Adrenal gland (tissue), 12 donors: ENCODE data around the gene BEST1. TPM values are rescaled to one million over a fixed set of nuclear protein-coding genes. Genes with fewer than 3 reads are reported as not detected.

ENCODE experiments used
- DNase-seq, 7 donors: peaks; one replicate each; pipeline ENCODE4 v3.0.0-alpha.2; 2019 to 2020
- H3K27ac ChIP-seq, 5 donors: fragments of 200-600 bp; sonication (generic) in 4 of 5; 1 replicate in 3 of 5; 2 replicates in 2 of 5; pipeline versions ENCODE4 v1.5.1 to v1.8.0; 2016 to 2020; ENCODE audit warnings: mild to moderate bottlenecking in 1 of 5
- H3K27me3 ChIP-seq: fragments of 200-600 bp; 2 replicates; pipeline ENCODE4 v1.8.0; 2021
- H3K36me3 ChIP-seq, 2 donors: fragments of 200-600 bp; replicated peaks in 1 of 2; 1 replicate in 1 of 2; 2 replicates in 1 of 2; pipeline versions ENCODE4 v1.5.1 to v1.8.0; 2018 to 2022
- H3K4me1 ChIP-seq, 2 donors: fragments of 200-600 bp; replicated peaks in 1 of 2; 1 replicate in 1 of 2; 2 replicates in 1 of 2; pipeline versions ENCODE4 v1.5.1 to v1.8.0; 2018 to 2021
- H3K4me3 ChIP-seq, 4 donors: fragments of 200-600 bp; sonication (generic) in 3 of 4; one replicate each; pipeline ENCODE4 v1.5.1; 2016 to 2018
- H3K9me3 ChIP-seq, 3 donors: fragments of 200-600 bp; sonication (generic) in 1 of 3; replicated peaks in 1 of 3; 1 replicate in 2 of 3; 2 replicates in 1 of 3; pipeline versions ENCODE4 v1.5.1 to v1.8.0; 2016 to 2021
- CTCF ChIP-seq, 6 experiments: fragments of 450-650 bp in 4 of 6; fragments of 200-600 bp in 2 of 6; sonication (generic) in 1 of 6; IDR thresholded peaks; 1 replicate in 5 of 6; 2 replicates in 1 of 6; pipeline versions ENCODE4 v1.5.1 to v1.8.0; 2016 to 2021; ENCODE audit warnings: antibody characterized with exemption in 6 of 6, mild to moderate bottlenecking in 2 of 6, moderate library complexity in 1 of 6
- POLR2A ChIP-seq, 2 donors: fragments of 450-650 bp; IDR thresholded peaks; one replicate each; pipeline ENCODE4 v1.6.1; 2017; ENCODE audit warnings: antibody characterized with exemption in 2 of 2, mild to moderate bottlenecking in 2 of 2, moderate library complexity in 1 of 2
- WGBS, 4 donors: extraction: QIAGEN DNeasy Blood & Tissue Kit in 2 of 4; methylation state at CpG; one replicate each; pipeline versions ENCODE4 v1.1.5 to v1.1.7; 2013 to 2017; 5-methylcytosine and 5-hydroxymethylcytosine counted together
- intact Hi-C, 2 donors: fragments of 100-400 bp; cut with DNase I; formaldehyde crosslinking; loops; one replicate each; pipeline versions ENCODE4 v1.14.1 to v1.15.0; 2022 to 2023
- polyA plus RNA-seq, 3 donors: library from polyadenylated mRNA; stranded (reverse); fragments of 200-250 nt in 2 of 3; fragments of 350-450 nt in 1 of 3; fragmentation: Illumina TruSeq in 1 of 3; extraction: RNeasy Lipid Tissue Mini Kit (QIAGEN cat#74804) in 1 of 3; gene quantifications; one replicate each; pipeline ENCODE4 v1.2.3, GENCODE V29; 2013 to 2014
- total RNA-seq, 9 donors: library from RNA; depleted of rRNA in 4 of 9; stranded (reverse); fragments of >200 nt in 4 of 9; fragments of 120-200 nt in 1 of 9; fragmentation: NEBNext Ultra II Directional in 1 of 9; extraction: Animal tissue kit (Norgen Biotek cat#: 25700) in 1 of 9; gene quantifications; one replicate each; pipeline versions ENCODE4 v1.1.0 to v1.2.4, GENCODE V29; 2013 to 2023
- donor health status: healthy with polysubstance abuse.
- donor health status: Bipolar disorder and iron deficiency.
- donor health status: DM: yes; HTN: yes; CAD: no.
- donor health status: DM: no; HTN: no; CAD: no.
- donor health status: DM: no; HTN: no; CAD: no.
- donor health status: DM: yes; HTN: yes; CAD: no.

Gene BEST1
- total and polyA plus RNA-seq, 12 donors, result 0.44 to 6.8 (median 3.9) TPM

GRCh38 chr11:61910187-61911127, 39.7 kb upstream of the BEST1 start:
- intact Hi-C loops, result no loop called here
- Histone ChIP-seq H3K36me3 (peaks cover 0 to 22% of the 10 kb centered on the region in 2 donors), H3K27ac (peak overlapping the region in 2 of 5 donors; percentile 34 to 48), H3K27me3 (no peaks in the 10 kb centered on the region), H3K4me1 (peaks cover 0 to 39% of the 10 kb centered on the region in 2 donors), H3K4me3 (no peak overlapping the region), H3K9me3 (no peaks in the 10 kb centered on the region)
- TF ChIP-seq CTCF (IDR thresholded peaks at IDR 0.05) (no peak), POLR2A (IDR thresholded peaks at IDR 0.05) (no peak)
- peak in 3 of 7 donors; percentile 6 to 17 (median 15) for DNase-seq
- WGBS, 4 donors, result 78 to 93% (median 87%) methylated on average over 3 to 13 of the region's 13 CpGs

- Histone ChIP-seq H3K27ac (peak overlapping the region in 2 of 5 donors; percentile 34 to 48), H3K4me3 (no peak overlapping the region), H3K9me3 (no peaks in the 10 kb centered on the region), H3K36me3 (peaks cover 0 to 15% of the 10 kb centered on the region in 2 donors), H3K4me1 (peaks cover 0 to 39% of the 10 kb centered on the region in 2 donors), H3K27me3 (no peaks in the 10 kb centered on the region)
- no peak for TF ChIP-seq POLR2A (IDR thresholded peaks at IDR 0.05)
- TF ChIP-seq CTCF (IDR thresholded peaks at IDR 0.05), result no peak
- 74 to 80% (median 76%) methylated on average over 3 to 7 of the region's 7 CpGs for WGBS, 4 donors
- intact Hi-C loops, result no loop called here
- DNase-seq, result peak in 1 of 7 donors; percentile 12
Measured at GRCh38 chr11:61911128-61911700, 38.9 kb upstream of the BEST1 start.

- intact Hi-C loops, result no loop called here
- no peak overlapping the region for H3K4me3 ChIP-seq
- peak in 5 of 7 donors; percentile 13 to 44 (median 29) for DNase-seq
- WGBS, 4 donors, result 68 to 75% (median 72%) methylated on average over 9 to 17 of the region's 17 CpGs
- peaks cover 0 to 39% of the 10 kb centered on the region in 2 donors for H3K4me1 ChIP-seq
- H3K9me3 ChIP-seq, result no peaks in the 10 kb centered on the region
- no peaks in the 10 kb centered on the region for H3K27me3 ChIP-seq
- peaks cover 0 to 8% of the 10 kb centered on the region in 2 donors for H3K36me3 ChIP-seq
- peak overlapping the region in 2 of 5 donors; percentile 34 to 48 for H3K27ac ChIP-seq
- TF ChIP-seq POLR2A (IDR thresholded peaks at IDR 0.05) (no peak), CTCF (IDR thresholded peaks at IDR 0.05) (no peak)
Measured at GRCh38 chr11:61911701-61912529, 38.2 kb upstream of the BEST1 start.
